Activated naive CD8-positive, alpha-beta T cell treated with anti-CD3 and anti-CD28 coated beads, Interleukin-2, amount 10 ng/mL, durations not matched to agents 7 days and 5 days (primary cell): Measurements from ENCODE around the gene GRAPL. TPM values are rescaled to one million over a fixed set of nuclear protein-coding genes. Genes with fewer than 3 reads are reported as not detected.
"Not testable (repeated sequence)": the region's sequence is repeated elsewhere in the genome, so short reads cannot be mapped to it uniquely, and the experiment has no call there.

Experiments used
- ATAC-seq: fragments of 150-1000 bp; cut with Tn5 transposase; one replicate; pipeline ENCODE4 v1.10.0; 2021; ENCODE audit warnings: low read depth, moderate library complexity
- POLR2A ChIA-PET: fragments of 350-600 bp; sonication (Branson Sonifier 250); formaldehyde crosslinking; loops from one replicate; lab custom pipeline; 2021; ENCODE audit warnings: antibody characterized with exemption; lab: Charles Lee
- DNase-seq: peaks from one replicate; pipeline ENCODE4 v3.0.0; 2021
- H3K27ac Mint-ChIP-seq: one replicate; pipeline ENCODE4 v1.8.0; 2022; ENCODE audit warnings: mild to moderate bottlenecking, mixed read lengths
- H3K27me3 Mint-ChIP-seq: one replicate; pipeline ENCODE4 v1.8.0; 2022; ENCODE audit warnings: mild to moderate bottlenecking, moderate library complexity, mixed read lengths
- H3K36me3 Mint-ChIP-seq: one replicate; pipeline ENCODE4 v1.8.0; 2021; ENCODE audit warnings: mild to moderate bottlenecking, mixed read lengths
- H3K4me1 Mint-ChIP-seq: one replicate; pipeline ENCODE4 v1.8.0; 2021; ENCODE audit warnings: mixed read lengths
- H3K4me3 Mint-ChIP-seq: one replicate; pipeline ENCODE4 v1.8.0; 2022; ENCODE audit warnings: mild to moderate bottlenecking, moderate library complexity, mixed read lengths
- H3K9me3 Mint-ChIP-seq: one replicate; pipeline ENCODE4 v1.8.0; 2021; ENCODE audit warnings: mixed read lengths
- total RNA-seq, 2 experiments: library from RNA; stranded (reverse); gene quantifications; one replicate each; pipeline ENCODE4 v1.2.3, GENCODE V29; 2021

The GRAPL gene
- total RNA-seq = 10 to 100 TPM; 17.9 to 18.4 TPM

DNA sequence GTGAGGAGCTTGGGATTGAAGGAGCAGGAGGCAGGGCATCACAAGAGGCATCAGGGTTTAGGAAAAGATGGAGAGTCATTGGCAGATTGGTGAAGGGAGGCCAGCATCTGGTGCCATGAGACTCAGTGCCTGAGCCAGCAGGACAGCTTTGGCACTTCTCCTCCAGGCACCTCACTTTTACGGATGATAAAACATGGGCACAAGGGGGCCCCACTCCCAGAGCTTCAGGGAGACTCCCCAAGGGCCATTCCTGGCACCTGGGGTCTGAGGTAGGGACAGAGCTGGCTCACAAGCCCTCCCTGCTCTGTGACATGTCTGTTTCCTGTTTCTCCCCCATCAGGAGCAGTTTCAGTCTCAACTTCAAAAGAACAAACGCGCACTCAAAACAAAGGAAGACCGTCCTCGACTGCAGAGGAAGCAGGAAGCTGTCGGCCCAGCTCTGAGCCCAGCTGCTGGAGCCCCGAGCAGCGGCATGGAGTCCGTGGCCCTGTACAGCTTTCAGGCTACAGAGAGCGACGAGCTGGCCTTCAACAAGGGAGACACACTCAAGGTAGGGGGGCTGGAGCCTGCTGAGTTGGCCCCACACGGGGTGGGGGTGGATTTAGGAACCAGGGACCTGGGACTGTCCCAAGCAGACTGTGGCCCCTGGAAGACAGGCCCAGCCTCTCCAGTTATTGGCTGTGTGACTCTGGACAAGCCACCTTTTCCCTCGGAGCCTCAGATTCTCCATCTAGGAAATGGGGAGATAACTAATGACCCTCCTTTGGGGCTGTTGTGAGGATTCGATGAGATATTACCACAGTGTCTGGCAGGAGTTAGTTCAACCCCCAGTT, at the start of gene GRAPL:
TSS of gene GRAPL (plus strand) at position 442 of the 833 bp plus-strand sequence. CDS start at position 473, 31 bp downstream.
- H3K4me1 Mint-ChIP-seq, H3K36me3 Mint-ChIP-seq, H3K27me3 Mint-ChIP-seq, POLR2A ChIA-PET, DNase-seq, H3K9me3 Mint-ChIP-seq, H3K27ac Mint-ChIP-seq, H3K4me3 Mint-ChIP-seq: not testable (repeated sequence)
- ATAC-seq = peak; percentile 80

GRCh38 chr17:19088804-19089685, 38.3 kb upstream of the GRAPL start:
- ATAC-seq = peak; percentile 33
- POLR2A ChIA-PET, DNase-seq, H3K27ac Mint-ChIP-seq, H3K36me3 Mint-ChIP-seq, H3K27me3 Mint-ChIP-seq, H3K9me3 Mint-ChIP-seq, H3K4me3 Mint-ChIP-seq, H3K4me1 Mint-ChIP-seq: not testable (repeated sequence)

DNA sequence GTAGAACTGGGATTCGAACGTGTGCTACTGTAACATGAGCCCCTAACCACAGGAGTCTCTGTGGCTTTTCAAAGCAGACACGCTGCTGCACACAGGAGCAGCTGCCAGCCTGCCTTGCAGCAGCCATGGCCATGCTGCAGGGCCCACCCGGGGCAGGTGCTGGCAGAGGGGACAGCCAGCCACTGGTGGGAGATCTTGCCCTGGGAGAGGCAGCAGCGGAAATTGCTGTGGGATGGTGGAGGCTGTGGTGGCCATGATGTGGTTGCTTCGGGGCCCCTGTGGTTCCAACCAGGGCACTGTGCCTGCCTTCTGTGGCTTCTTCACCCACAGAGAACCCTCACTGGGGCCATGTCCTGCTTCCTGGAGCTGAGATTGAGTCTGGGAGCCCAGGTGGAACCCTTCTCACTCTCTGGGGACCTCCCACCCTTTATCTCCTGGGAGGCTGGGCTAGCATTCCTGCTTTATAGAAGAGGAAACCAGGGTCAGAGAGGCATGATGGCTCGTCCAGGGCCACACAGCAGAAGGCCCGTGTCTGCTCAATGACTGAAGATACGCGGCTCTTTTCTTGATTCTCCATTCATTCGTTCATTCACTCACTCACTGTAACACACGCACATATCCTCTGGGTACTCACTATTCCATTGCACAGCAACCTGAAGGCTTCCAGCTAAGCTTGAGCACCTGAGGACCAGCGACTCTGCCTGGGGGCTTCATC, 37.2 kb upstream of the GRAPL start:
- DNase-seq, H3K36me3 Mint-ChIP-seq, H3K4me3 Mint-ChIP-seq, H3K9me3 Mint-ChIP-seq, H3K4me1 Mint-ChIP-seq, H3K27me3 Mint-ChIP-seq, H3K27ac Mint-ChIP-seq, POLR2A ChIA-PET: not testable (repeated sequence)
- ATAC-seq = peak; percentile 50

DNA sequence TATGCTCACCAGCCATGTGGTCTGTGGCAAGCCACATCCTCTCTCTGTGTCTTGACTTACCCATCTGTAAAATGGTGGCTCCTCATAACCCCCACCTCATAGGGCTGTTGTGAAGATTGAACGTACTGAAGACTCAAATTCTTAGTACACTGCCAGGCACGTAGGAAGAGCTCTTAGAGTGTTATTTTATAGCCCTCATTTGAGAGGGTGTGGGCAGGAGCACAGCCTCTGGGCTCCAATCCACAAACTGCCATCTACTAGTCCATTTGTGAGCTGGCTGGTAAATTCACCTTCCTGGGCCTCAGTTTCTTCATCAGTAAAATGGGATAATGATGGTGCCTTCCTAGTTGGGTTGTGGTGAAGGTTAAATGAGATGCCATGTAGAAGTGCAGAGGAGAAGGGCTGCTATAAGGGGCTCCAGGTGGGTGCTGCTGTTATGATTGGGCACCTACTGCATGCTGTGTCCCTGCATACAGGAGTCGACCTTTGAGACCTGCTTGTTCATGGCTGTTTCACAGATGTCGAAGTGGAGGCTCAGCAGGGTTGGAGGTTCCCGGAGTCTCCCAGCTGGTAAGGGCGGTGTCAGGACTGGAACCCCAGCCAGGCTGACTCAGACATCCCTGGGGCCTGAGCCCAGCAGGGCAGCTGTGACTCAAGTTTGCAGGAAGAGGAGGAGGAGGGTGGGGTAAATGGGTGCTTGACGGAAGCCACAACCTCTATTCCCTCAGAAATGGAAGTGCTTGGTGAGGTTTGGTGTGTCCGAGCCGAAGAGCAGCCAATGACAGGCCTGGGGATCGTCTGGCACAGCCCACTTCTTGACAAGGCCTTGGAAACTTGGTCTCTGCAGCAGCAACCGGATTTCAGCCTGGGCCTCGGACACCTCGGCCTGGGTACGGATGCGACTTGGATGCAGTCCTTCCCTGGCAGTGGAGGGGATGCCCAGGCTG, 34.4 kb upstream of the GRAPL start:
- POLR2A ChIA-PET, DNase-seq, H3K27me3 Mint-ChIP-seq, H3K36me3 Mint-ChIP-seq, H3K4me1 Mint-ChIP-seq, H3K4me3 Mint-ChIP-seq, H3K27ac Mint-ChIP-seq, ATAC-seq, H3K9me3 Mint-ChIP-seq: not testable (repeated sequence)

GRCh38 chr17:19093684-19094438, 33.5 kb upstream of the GRAPL start:
- ATAC-seq, H3K27ac Mint-ChIP-seq, H3K9me3 Mint-ChIP-seq, POLR2A ChIA-PET, H3K27me3 Mint-ChIP-seq, H3K4me3 Mint-ChIP-seq, H3K4me1 Mint-ChIP-seq, H3K36me3 Mint-ChIP-seq, DNase-seq: not testable (repeated sequence)

DNA sequence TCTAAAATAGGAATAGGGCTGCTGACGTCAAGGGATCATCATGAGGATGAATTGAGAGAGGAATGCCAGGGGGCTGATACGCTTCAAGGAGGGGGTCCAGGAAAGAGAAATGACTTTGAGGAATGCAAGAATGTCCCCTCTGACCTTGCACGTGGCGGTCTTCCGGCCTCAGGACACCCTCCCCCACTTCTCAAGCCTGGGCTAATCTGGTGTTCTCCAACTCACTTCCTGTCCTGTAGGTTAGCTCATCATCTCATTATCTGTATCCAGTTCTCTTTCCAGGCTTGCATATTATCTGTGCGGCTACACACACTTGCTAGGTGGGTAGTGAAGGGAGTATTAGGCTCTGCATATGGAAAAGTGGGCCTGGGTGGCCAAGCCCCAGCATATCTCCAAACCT, 18.9 kb upstream of the GRAPL start:
- H3K27me3 Mint-ChIP-seq, H3K27ac Mint-ChIP-seq, H3K4me3 Mint-ChIP-seq, POLR2A ChIA-PET, H3K36me3 Mint-ChIP-seq, H3K9me3 Mint-ChIP-seq, H3K4me1 Mint-ChIP-seq, DNase-seq, ATAC-seq: not testable (repeated sequence)

- H3K9me3 Mint-ChIP-seq, POLR2A ChIA-PET, H3K36me3 Mint-ChIP-seq, H3K27ac Mint-ChIP-seq, DNase-seq, H3K27me3 Mint-ChIP-seq, H3K4me1 Mint-ChIP-seq, H3K4me3 Mint-ChIP-seq: not testable (repeated sequence)
- ATAC-seq = peak; percentile 37
Observed at GRCh38 chr17:19110189-19111097, 16.9 kb upstream of the GRAPL start.

DNA sequence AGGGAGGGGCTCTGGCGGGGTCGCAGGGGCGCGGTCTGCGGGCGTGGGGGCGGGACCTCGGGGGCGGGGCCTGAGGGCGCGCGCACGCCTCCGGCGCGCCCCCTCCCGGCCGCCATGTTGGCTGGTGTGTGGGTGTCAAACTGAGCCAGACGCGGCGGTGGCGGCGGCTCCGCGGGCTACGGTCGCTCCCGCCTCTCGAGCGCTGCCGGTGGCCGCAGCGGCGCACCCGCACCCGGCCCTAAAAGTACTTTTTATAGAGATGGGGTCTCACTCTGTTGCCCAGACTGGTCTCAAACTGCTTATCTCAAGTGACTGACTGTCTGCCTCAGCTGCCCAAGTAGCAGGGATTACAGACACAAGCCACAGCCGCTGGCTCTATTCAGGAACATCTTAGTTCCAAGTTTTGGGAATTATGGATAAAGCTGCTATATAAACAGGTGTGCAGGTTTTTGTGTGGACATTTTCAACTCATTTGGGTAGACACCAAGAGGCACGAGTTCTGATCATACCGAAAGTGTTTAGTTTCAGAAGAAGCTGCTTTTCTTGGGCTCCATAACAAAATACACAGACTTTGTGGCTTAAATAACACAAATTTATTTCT, 16.2 kb upstream of the GRAPL start:
- not testable (repeated sequence) for H3K36me3 Mint-ChIP-seq

GRCh38 chr17:19111801-19112458, 15.5 kb upstream of the GRAPL start:
- DNase-seq = peak; percentile 77
- H3K36me3 Mint-ChIP-seq, POLR2A ChIA-PET, H3K4me1 Mint-ChIP-seq, H3K9me3 Mint-ChIP-seq, H3K27me3 Mint-ChIP-seq: not testable (repeated sequence)
- peak overlapping the region; percentile 75 for H3K27ac Mint-ChIP-seq
- peak overlapping the region; percentile 49 for H3K4me3 Mint-ChIP-seq
- ATAC-seq = peak; percentile 64

More for the DNA sequence above, 16.2 kb upstream of the GRAPL start:
- peak overlapping the region; percentile 72 for H3K4me3 Mint-ChIP-seq
- H3K4me1 Mint-ChIP-seq, POLR2A ChIA-PET, H3K9me3 Mint-ChIP-seq, H3K27me3 Mint-ChIP-seq: not testable (repeated sequence)
- ATAC-seq = peak; percentile 70
- H3K27ac Mint-ChIP-seq = peak overlapping the region; percentile 34
- DNase-seq = peak; percentile 69

- ATAC-seq, H3K27me3 Mint-ChIP-seq, H3K36me3 Mint-ChIP-seq, H3K4me3 Mint-ChIP-seq, H3K4me1 Mint-ChIP-seq, POLR2A ChIA-PET, H3K27ac Mint-ChIP-seq, H3K9me3 Mint-ChIP-seq, DNase-seq: not testable (repeated sequence)
Observed at GRCh38 chr17:19112459-19112826, 14.9 kb upstream of the GRAPL start.

GRCh38 chr17:19118695-19119094, 8.7 kb upstream of the GRAPL start:
- ATAC-seq = peak; percentile 77
- H3K4me1 Mint-ChIP-seq, POLR2A ChIA-PET, H3K36me3 Mint-ChIP-seq, H3K27me3 Mint-ChIP-seq, DNase-seq, H3K27ac Mint-ChIP-seq, H3K9me3 Mint-ChIP-seq, H3K4me3 Mint-ChIP-seq: not testable (repeated sequence)
